ENCODE measurements around the gene DYNC2H1. TPM values are rescaled to one million over a fixed set of nuclear protein-coding genes. Genes with fewer than 3 reads are reported as not detected.

DYNC2H1 gene
- total RNA-seq, 1 donor from 2014 or later = 22.1 TPM

- H3K27me3 ChIP-seq (ENCODE audit: low read depth) = no peaks in the 10 kb centered on the region
- no peaks in the 10 kb centered on the region for H3K9me3 ChIP-seq
- DNase-seq (no peak), ATAC-seq (no peak)
- no peak overlapping the region for H3K4me3 ChIP-seq
- H3K4me1 ChIP-seq = no peaks in the 10 kb centered on the region
- no peak for TF ChIP-seq CTCF (IDR thresholded peaks at IDR 0.05)
- H3K36me3 ChIP-seq = no peaks in the 10 kb centered on the region
- no peak overlapping the region for H3K27ac ChIP-seq
- intact Hi-C loops (cut with DNase I) = no loop called here
Observed at GRCh38 chr11:103433386-103434072, 324.3 kb downstream of the DYNC2H1 start.

GRCh38 chr11:103434073-103434411 lies 324.8 kb downstream of the DYNC2H1 start:
- intact Hi-C loops (cut with DNase I) = no loop called here
- no peaks in the 10 kb centered on the region for H3K36me3 ChIP-seq
- no peaks in the 10 kb centered on the region for H3K4me1 ChIP-seq
- no peak for TF ChIP-seq CTCF (IDR thresholded peaks at IDR 0.05)
- ATAC-seq = no peak
- H3K27me3 ChIP-seq (ENCODE audit: low read depth) = no peaks in the 10 kb centered on the region
- no peak overlapping the region for H3K4me3 ChIP-seq
- no peak overlapping the region for H3K27ac ChIP-seq
- DNase-seq = no peak
- no peaks in the 10 kb centered on the region for H3K9me3 ChIP-seq

GRCh38 chr11:103436131-103436770 lies 327.0 kb downstream of the DYNC2H1 start:
- Histone ChIP-seq H3K36me3 (no peaks in the 10 kb centered on the region), H3K4me1 (no peaks in the 10 kb centered on the region), H3K27me3 (ENCODE audit: low read depth) (no peaks in the 10 kb centered on the region), H3K9me3 (no peaks in the 10 kb centered on the region), H3K27ac (no peak overlapping the region), H3K4me3 (no peak overlapping the region)
- intact Hi-C loops (cut with DNase I) = no loop called here
- ATAC-seq (no peak), DNase-seq (no peak)
- no peak for TF ChIP-seq CTCF (IDR thresholded peaks at IDR 0.05)

- H3K4me1 ChIP-seq = no peaks in the 10 kb centered on the region
- H3K36me3 ChIP-seq = no peaks in the 10 kb centered on the region
- DNase-seq (no peak), ATAC-seq (no peak)
- no peak overlapping the region for H3K27ac ChIP-seq
- no peaks in the 10 kb centered on the region for H3K9me3 ChIP-seq
- intact Hi-C loops (cut with DNase I) = no loop called here
- no peak for TF ChIP-seq CTCF (IDR thresholded peaks at IDR 0.05)
- no peak overlapping the region for H3K4me3 ChIP-seq
- no peaks in the 10 kb centered on the region for H3K27me3 ChIP-seq (ENCODE audit: low read depth)
Observed at GRCh38 chr11:103441021-103441420, 331.8 kb downstream of the DYNC2H1 start.

- no peak for ATAC-seq
- no peaks in the 10 kb centered on the region for H3K9me3 ChIP-seq
- no peak overlapping the region for H3K4me3 ChIP-seq
- H3K27me3 ChIP-seq (ENCODE audit: low read depth) = no peaks in the 10 kb centered on the region
- no peaks in the 10 kb centered on the region for H3K4me1 ChIP-seq
- no peak overlapping the region for H3K27ac ChIP-seq
- TF ChIP-seq CTCF (IDR thresholded peaks at IDR 0.05) = no peak
- intact Hi-C loops (cut with DNase I) = no loop called here
- no peaks in the 10 kb centered on the region for H3K36me3 ChIP-seq
- no peak for DNase-seq
Observed at GRCh38 chr11:103448966-103449365, 339.7 kb downstream of the DYNC2H1 start.

Measured in lower lobe of right lung (tissue), 2 donors.